ENCODE results near the gene SPON2.

The SPON2 gene

DNA sequence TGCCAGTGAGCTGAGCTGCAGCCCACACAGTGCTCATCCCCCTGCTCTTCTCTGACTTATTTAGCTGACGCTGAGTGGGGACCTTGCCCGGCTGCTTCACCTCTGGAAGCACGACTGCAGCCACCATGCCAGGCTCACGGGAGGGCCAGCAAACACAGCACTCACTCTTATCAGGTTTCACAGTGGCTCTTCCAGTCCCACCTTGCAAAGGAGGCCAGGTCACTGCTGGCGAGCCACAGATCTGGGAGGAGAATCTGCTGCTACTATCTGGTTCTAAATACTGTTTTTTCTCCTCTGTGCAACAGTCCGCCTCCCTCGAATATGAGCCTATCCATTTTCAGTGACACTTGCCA is 6.7 kb upstream of the SPON2 start:
- no peaks in the 10 kb centered on the region for H3K36me3 ChIP-seq
- no peak overlapping the region for H3K27ac ChIP-seq
- H3K4me3 ChIP-seq: no peak overlapping the region
- peaks cover 0 to 7% (median 0%) of the 10 kb centered on the region in 4 donors for H3K4me1 ChIP-seq
- peaks cover 0 to 3% (median 0%) of the 10 kb centered on the region in 3 donors for H3K9me3 ChIP-seq
- intact Hi-C loops (cut with DNase I; ENCODE audit: low total_unique reads): no loop called here
- TF ChIP-seq, protein P1, sequence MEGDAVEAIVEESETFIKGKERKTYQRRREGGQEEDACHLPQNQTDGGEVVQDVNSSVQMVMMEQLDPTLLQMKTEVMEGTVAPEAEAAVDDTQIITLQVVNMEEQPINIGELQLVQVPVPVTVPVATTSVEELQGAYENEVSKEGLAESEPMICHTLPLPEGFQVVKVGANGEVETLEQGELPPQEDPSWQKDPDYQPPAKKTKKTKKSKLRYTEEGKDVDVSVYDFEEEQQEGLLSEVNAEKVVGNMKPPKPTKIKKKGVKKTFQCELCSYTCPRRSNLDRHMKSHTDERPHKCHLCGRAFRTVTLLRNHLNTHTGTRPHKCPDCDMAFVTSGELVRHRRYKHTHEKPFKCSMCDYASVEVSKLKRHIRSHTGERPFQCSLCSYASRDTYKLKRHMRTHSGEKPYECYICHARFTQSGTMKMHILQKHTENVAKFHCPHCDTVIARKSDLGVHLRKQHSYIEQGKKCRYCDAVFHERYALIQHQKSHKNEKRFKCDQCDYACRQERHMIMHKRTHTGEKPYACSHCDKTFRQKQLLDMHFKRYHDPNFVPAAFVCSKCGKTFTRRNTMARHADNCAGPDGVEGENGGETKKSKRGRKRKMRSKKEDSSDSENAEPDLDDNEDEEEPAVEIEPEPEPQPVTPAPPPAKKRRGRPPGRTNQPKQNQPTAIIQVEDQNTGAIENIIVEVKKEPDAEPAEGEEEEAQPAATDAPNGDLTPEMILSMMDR (IDR thresholded peaks at IDR 0.05): no peak
- DNase-seq: no peak
- H3K27me3 ChIP-seq: peaks cover 0 to 14% of the 10 kb centered on the region in 2 donors

DNA sequence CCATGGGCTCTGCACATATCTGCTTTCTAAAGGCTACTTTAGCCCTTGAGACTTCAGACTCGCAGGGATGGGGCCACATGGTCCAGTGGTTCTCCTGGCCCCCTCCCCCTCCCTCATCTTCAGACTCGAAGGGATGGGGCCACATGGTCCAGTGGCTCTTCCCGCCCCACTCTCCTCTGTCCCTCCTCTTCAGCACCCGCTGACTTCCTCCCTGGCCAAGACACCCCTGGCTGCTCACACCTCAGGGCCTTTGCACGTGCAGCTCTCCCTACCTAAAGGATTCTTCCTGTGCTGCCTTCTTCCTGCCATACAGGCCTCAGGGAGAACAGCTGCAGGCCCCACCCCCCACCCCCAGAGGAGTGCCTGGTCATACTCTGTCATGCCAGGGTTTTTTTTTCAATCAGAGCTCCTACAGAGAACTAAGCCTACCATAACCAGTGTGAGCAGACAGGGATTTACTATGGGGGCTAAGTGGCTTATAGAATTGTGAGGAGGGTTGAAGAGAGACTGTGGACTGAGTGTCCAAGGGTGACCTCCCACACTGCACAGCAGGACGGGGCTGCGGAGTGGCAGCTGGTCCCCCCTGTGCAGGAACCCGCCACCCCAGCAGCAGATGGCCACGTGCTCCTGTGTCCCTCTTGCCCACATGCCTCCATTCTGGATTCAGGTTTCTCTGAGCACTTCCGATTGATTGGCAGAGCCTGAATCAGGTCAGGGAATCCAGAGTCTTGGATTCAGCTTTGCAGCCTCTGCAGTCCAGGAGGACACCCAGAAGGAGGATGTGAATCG is 6.1 kb upstream of the SPON2 start:
- Histone ChIP-seq H3K27ac (no peak overlapping the region), H3K4me3 (no peak overlapping the region)
- intact Hi-C loops (cut with DNase I; ENCODE audit: low total_unique reads): no loop called here

GRCh38 chr4:1177274-1178141 is 5.1 kb upstream of the SPON2 start:
- peaks cover 0 to 21% of the 10 kb centered on the region in 2 donors for H3K27me3 ChIP-seq
- intact Hi-C loops (cut with DNase I; ENCODE audit: low total_unique reads): no loop called here
- H3K4me3 ChIP-seq: no peak overlapping the region
- H3K27ac ChIP-seq: no peak overlapping the region
- peaks cover 0 to 3% (median 0%) of the 10 kb centered on the region in 3 donors for H3K9me3 ChIP-seq
- TF ChIP-seq, protein P1 (IDR thresholded peaks at IDR 0.05): no peak
- peaks cover 0 to 16% (median 5%) of the 10 kb centered on the region in 4 donors for H3K4me1 ChIP-seq
- DNase-seq: peak in 1 of 2 donors; percentile 62
- no peaks in the 10 kb centered on the region for H3K36me3 ChIP-seq

More for the DNA sequence above, 6.1 kb upstream of the SPON2 start:
- no peak for DNase-seq
- Histone ChIP-seq H3K36me3 (no peaks in the 10 kb centered on the region), H3K4me1 (peaks cover 0 to 7% (median 0%) of the 10 kb centered on the region in 4 donors), H3K27me3 (peaks cover 0 to 14% of the 10 kb centered on the region in 2 donors), H3K9me3 (peaks cover 0 to 3% (median 0%) of the 10 kb centered on the region in 3 donors)
- TF ChIP-seq, protein P1 (IDR thresholded peaks at IDR 0.05): no peak

GRCh38 chr4:1176398-1177273 is 4.3 kb upstream of the SPON2 start:
- TF ChIP-seq, protein P1 (IDR thresholded peaks at IDR 0.05): no peak
- intact Hi-C loops (cut with DNase I; ENCODE audit: low total_unique reads): no loop called here
- H3K27me3 ChIP-seq: peaks cover 0 to 30% of the 10 kb centered on the region in 2 donors
- no peak overlapping the region for H3K27ac ChIP-seq
- no peak for DNase-seq
- H3K4me3 ChIP-seq: no peak overlapping the region
- no peaks in the 10 kb centered on the region for H3K36me3 ChIP-seq
- H3K4me1 ChIP-seq: peaks cover 0 to 25% (median 13%) of the 10 kb centered on the region in 4 donors
- H3K9me3 ChIP-seq: peaks cover 0 to 3% (median 0%) of the 10 kb centered on the region in 3 donors

DNA sequence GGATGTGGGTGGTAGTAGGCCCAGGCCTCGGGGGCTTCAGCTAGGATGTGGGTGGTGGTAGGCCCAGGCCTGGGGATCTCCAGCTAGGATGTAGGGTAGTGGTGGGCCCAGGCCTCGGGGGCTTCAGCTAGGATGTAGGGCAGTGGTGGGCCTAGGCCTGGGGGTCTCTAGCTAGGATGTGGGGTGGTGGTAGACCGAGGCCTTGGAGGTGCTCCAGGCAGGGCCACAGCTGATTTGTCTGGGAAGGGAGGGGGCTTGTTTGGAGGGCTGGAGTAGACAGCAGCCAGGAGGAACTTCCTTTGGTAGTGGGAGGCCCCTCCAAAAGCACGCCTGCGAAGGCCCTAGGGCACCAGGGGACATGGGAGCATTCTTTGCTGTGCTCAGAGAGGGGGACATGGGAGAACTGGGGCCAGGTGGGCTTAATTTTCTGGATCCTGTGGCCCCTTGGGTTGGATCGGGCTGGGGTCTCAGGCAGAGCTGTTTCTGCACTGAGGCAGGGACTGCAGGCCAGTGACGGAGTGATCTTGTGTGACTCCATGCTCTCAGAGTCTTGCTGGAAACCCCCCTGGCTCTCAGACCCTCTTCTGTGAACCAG is 3.3 kb upstream of the SPON2 start:
- intact Hi-C loops (cut with DNase I; ENCODE audit: low total_unique reads): no loop called here
- H3K4me3 ChIP-seq: no peak overlapping the region
- DNase-seq: no peak
- H3K27ac ChIP-seq: peak overlapping the region; percentile 3 to 36
- H3K9me3 ChIP-seq: peaks cover 0 to 3% (median 0%) of the 10 kb centered on the region in 3 donors
- H3K27me3 ChIP-seq: peaks cover 0 to 39% of the 10 kb centered on the region in 2 donors
- no peaks in the 10 kb centered on the region for H3K36me3 ChIP-seq
- TF ChIP-seq, protein P1 (IDR thresholded peaks at IDR 0.05): no peak
- H3K4me1 ChIP-seq: peaks cover 0 to 34% (median 22%) of the 10 kb centered on the region in 4 donors
